Measurements from ENCODE around the gene ACAD11.

ACAD11 gene

GRCh38 chr3:132598181-132598580, 61.4 kb downstream of the ACAD11 start:
- TF ChIP-seq CTCF (conservative IDR thresholded peaks at IDR 0.05): no peak
- peak overlapping the region; percentile 36 for H3K27ac ChIP-seq

GRCh38 chr3:132597660-132598059, 61.9 kb downstream of the ACAD11 start:
- no peak for TF ChIP-seq CTCF (conservative IDR thresholded peaks at IDR 0.05)
- H3K27ac ChIP-seq: no peak overlapping the region

GRCh38 chr3:132596816-132597433, 62.7 kb downstream of the ACAD11 start, which contains the start of gene ACKR4:
ACKR4 (plus strand) TSS chr3:132597270; CDS start chr3:132600398, 3,128 bp downstream.
- H3K27ac ChIP-seq: no peak within 1 kb of the TSS
- TF ChIP-seq CTCF (conservative IDR thresholded peaks at IDR 0.05): no peak

- H3K27ac ChIP-seq: no peak overlapping the region
- no peak for TF ChIP-seq CTCF (conservative IDR thresholded peaks at IDR 0.05)
Measured at GRCh38 chr3:132596326-132596725, 63.3 kb downstream of the ACAD11 start.

GRCh38 chr3:132595014-132595413, 64.6 kb downstream of the ACAD11 start:
- no peak overlapping the region for H3K27ac ChIP-seq
- no peak for TF ChIP-seq CTCF (conservative IDR thresholded peaks at IDR 0.05)

- no peak for TF ChIP-seq CTCF (conservative IDR thresholded peaks at IDR 0.05)
- H3K27ac ChIP-seq: no peak overlapping the region
Measured at GRCh38 chr3:132594498-132594897, 65.1 kb downstream of the ACAD11 start.

GRCh38 chr3:132593947-132594323, 65.7 kb downstream of the ACAD11 start:
- no peak for TF ChIP-seq CTCF (conservative IDR thresholded peaks at IDR 0.05)
- H3K27ac ChIP-seq: no peak overlapping the region
